Heart left ventricle (tissue), 16 donors: ENCODE measurements around the gene RFX6. TPM values are rescaled to one million over a fixed set of nuclear protein-coding genes. Genes with fewer than 3 reads are reported as not detected.

Experiments
- ATAC-seq, 4 donors: fragments of 200-7000 bp; cut with Tn5 transposase; one replicate each; pipeline ENCODE4 v1.9.1; 2020 to 2022; ENCODE audit warnings: moderate library complexity in 4 of 4, mild to moderate bottlenecking in 3 of 4, moderate number of reproducible peaks in 1 of 4
- DNase-seq, 5 donors: peaks; one replicate each; pipeline ENCODE4 v3.0.0-alpha.2; 2020
- H3K27ac ChIP-seq, 12 donors: fragments of 200-600 bp; sonication (generic) in 4 of 12; one replicate each; pipeline versions ENCODE4 v1.5.0 to v1.8.0; 2016 to 2022; ENCODE audit warnings: mild to moderate bottlenecking in 2 of 12
- H3K27me3 ChIP-seq, 9 donors: fragments of 200-600 bp; sonication (generic) in 2 of 9; one replicate each; pipeline versions ENCODE4 v1.5.1 to v1.8.0; 2016 to 2022; ENCODE audit warnings: mild to moderate bottlenecking in 3 of 9
- H3K36me3 ChIP-seq, 9 donors: fragments of 200-600 bp; sonication (generic) in 2 of 9; one replicate each; pipeline versions ENCODE4 v1.5.0 to v1.8.0; 2018 to 2022; ENCODE audit warnings: mild to moderate bottlenecking in 2 of 9
- H3K4me1 ChIP-seq, 12 donors: fragments of 200-600 bp; sonication (generic) in 4 of 12; one replicate each; pipeline versions ENCODE4 v1.5.0 to v1.8.0; 2016 to 2022; ENCODE audit warnings: mild to moderate bottlenecking in 3 of 12
- H3K4me3 ChIP-seq, 12 donors: fragments of 200-600 bp; sonication (generic) in 4 of 12; one replicate each; pipeline versions ENCODE4 v1.5.0 to v1.8.0; 2017 to 2022; ENCODE audit warnings: mild to moderate bottlenecking in 9 of 12, moderate library complexity in 4 of 12
- H3K9me3 ChIP-seq, 12 donors: fragments of 200-600 bp; sonication (generic) in 4 of 12; one replicate each; pipeline versions ENCODE4 v1.5.0 to v1.8.0; 2016 to 2022; ENCODE audit warnings: mild to moderate bottlenecking in 1 of 12
- CTCF ChIP-seq, 12 donors: fragments of 200-600 bp; sonication (generic) in 4 of 12; IDR thresholded peaks; one replicate each; pipeline versions ENCODE4 v1.5.0 to v1.8.0; 2018 to 2022; ENCODE audit warnings: antibody characterized with exemption in 12 of 12, mild to moderate bottlenecking in 5 of 12
- POLR2A ChIP-seq, 2 donors: fragments of 450-650 bp; IDR thresholded peaks; one replicate each; pipeline ENCODE4 v1.6.1; 2017; ENCODE audit warnings: antibody characterized with exemption in 2 of 2, mild to moderate bottlenecking in 2 of 2, moderate library complexity in 2 of 2
- WGBS, 4 donors: extraction: QIAGEN DNeasy Blood & Tissue Kit in 2 of 4; methylation state at CpG; one replicate each; pipeline versions ENCODE4 v1.1.5 to v1.1.7; 2013 to 2018; 5-methylcytosine and 5-hydroxymethylcytosine counted together
- intact Hi-C, 10 donors: fragments of 100-400 bp; cut with DNase I; formaldehyde crosslinking; loops; one replicate each; pipeline versions ENCODE4 v1.11.1 to v1.14.2; 2022
- polyA plus RNA-seq, 2 donors: library from polyadenylated mRNA; stranded (reverse); fragments of 200-250 nt; gene quantifications; one replicate each; pipeline ENCODE4 v1.2.3, GENCODE V29; 2013
- total RNA-seq, 9 donors: library from RNA; depleted of rRNA in 2 of 9; stranded (reverse); fragments of >200 nt in 2 of 9; fragmentation: NEBNext Ultra II Directional in 3 of 9; extraction: Animal tissue kit (Norgen Biotek cat#: 25700) in 3 of 9; gene quantifications; one replicate each; pipeline versions ENCODE4 v1.1.0 to v1.2.4, GENCODE V29; 2016 to 2023
- donor health status: ischemic (EF 13 %, LVEDD 7.1; RV severe dilation, severe dysfunction).
- donor health status: healthy with polysubstance abuse.
- donor health status: DM: no; HTN: yes; CAD: no.
- donor health status: DM: no; HTN: no; CAD: no.
- donor health status: ischemic (EF 25% LVEDD 6.9; RV normal size, moderate dysfunction).
- donor health status: ischemic (EF 25% LVEDD 5.7; RV mildly dilated, moderate dysfunction).
- donor health status: healthy.
- donor health status: DM: yes; HTN: yes; CAD: no.
- donor health status: ischemic (EF 35%, LVEDD 5.7; RV mildly dilated, moderate dysfunction).
- donor health status: nonischemic (EF 11% LVEDD 7.7; RV severe dilation, severe dysfunction).
- donor health status: DM: yes; HTN: yes; CAD: no.
- donor health status: PGD.
- donor health status: ischemic (EF 29% LVEDD 5.4; RV normal size, mild dysfunction).
- donor health status: nonischemic (EF 23%, LVEDD 6.1; RV moderate dilation, normal function).

Gene RFX6
- total and polyA plus RNA-seq, 11 donors, result not detected

- intact Hi-C loops, result no loop called here
- H3K9me3 ChIP-seq, result no peaks in the 10 kb centered on the region
- ATAC-seq (no peak), DNase-seq (no peak)
- WGBS, 4 donors, result 63 to 85% (median 70%) methylated on average over 1 of the region's 1 CpG
- H3K27ac ChIP-seq, result no peak overlapping the region
- no peak for TF ChIP-seq POLR2A (IDR thresholded peaks at IDR 0.05)
- no peak for TF ChIP-seq CTCF (IDR thresholded peaks at IDR 0.05)
- H3K4me1 ChIP-seq, result no peaks in the 10 kb centered on the region
- peaks cover 0 to 4% (median 0%) of the 10 kb centered on the region in 9 donors for H3K27me3 ChIP-seq
- no peaks in the 10 kb centered on the region for H3K36me3 ChIP-seq
- H3K4me3 ChIP-seq, result no peak overlapping the region
Measured at GRCh38 chr6:116894669-116895068, 17.6 kb downstream of the RFX6 start.

GRCh38 chr6:116895935-116896334 is 18.9 kb downstream of the RFX6 start:
- Histone ChIP-seq H3K27ac (no peak overlapping the region), H3K27me3 (peaks cover 0 to 4% (median 0%) of the 10 kb centered on the region in 9 donors), H3K4me3 (no peak overlapping the region), H3K9me3 (no peaks in the 10 kb centered on the region), H3K4me1 (no peaks in the 10 kb centered on the region), H3K36me3 (no peaks in the 10 kb centered on the region)
- no peak for DNase-seq
- intact Hi-C loops, result no loop called here
- no peak for ATAC-seq
- TF ChIP-seq CTCF (IDR thresholded peaks at IDR 0.05) (no peak), POLR2A (IDR thresholded peaks at IDR 0.05) (no peak)
- 55 to 91% (median 66%) methylated on average over 2 of the region's 2 CpGs for WGBS, 4 donors

GRCh38 chr6:116902634-116903033 is 25.6 kb downstream of the RFX6 start:
- Histone ChIP-seq H3K9me3 (peaks cover 0 to 24% (median 3%) of the 10 kb centered on the region in 12 donors), H3K27me3 (no peaks in the 10 kb centered on the region), H3K4me1 (no peaks in the 10 kb centered on the region), H3K36me3 (no peaks in the 10 kb centered on the region), H3K27ac (no peak overlapping the region), H3K4me3 (no peak overlapping the region)
- intact Hi-C loops, result no loop called here
- ATAC-seq, result no peak
- no peak for DNase-seq
- TF ChIP-seq CTCF (IDR thresholded peaks at IDR 0.05) (no peak), POLR2A (IDR thresholded peaks at IDR 0.05) (no peak)
- WGBS, 4 donors, result 53 to 55% (median 53%) methylated on average over 3 of the region's 3 CpGs

GRCh38 chr6:116922853-116923548 is 46.0 kb downstream of the RFX6 start:
- H3K4me1 ChIP-seq, result peaks cover 0 to 5% (median 0%) of the 10 kb centered on the region in 12 donors
- intact Hi-C loops, result no loop called here
- H3K27ac ChIP-seq, result no peak overlapping the region
- H3K27me3 ChIP-seq, result no peaks in the 10 kb centered on the region
- no peaks in the 10 kb centered on the region for H3K9me3 ChIP-seq
- ATAC-seq (no peak), DNase-seq (no peak)
- TF ChIP-seq POLR2A (IDR thresholded peaks at IDR 0.05), result no peak
- TF ChIP-seq CTCF (IDR thresholded peaks at IDR 0.05), result no peak
- WGBS, 4 donors, result 69 to 83% (median 74%) methylated on average over 4 of the region's 4 CpGs
- no peaks in the 10 kb centered on the region for H3K36me3 ChIP-seq
- no peak overlapping the region for H3K4me3 ChIP-seq
